ENCODE measurements around the gene SWT1.

- TF ChIP-seq MAFK (IDR thresholded peaks at IDR 0.05; ENCODE audit: low read depth, low read length) (no peak), CTCF (conservative IDR thresholded peaks at IDR 0.05; ENCODE audit: low read depth, low read length) (no peak), RCOR1 (IDR thresholded peaks at IDR 0.05; ENCODE audit: insufficient replicate concordance, low read length) (no peak), SMC3 (IDR thresholded peaks at IDR 0.05; ENCODE audit: low read depth, low read length) (no peak), BHLHE40 (IDR thresholded peaks at IDR 0.05; ENCODE audit: low read depth, low read length) (no peak), POLR2A (IDR thresholded peaks at IDR 0.05; ENCODE audit: low read depth, low read length) (no peak), MAZ (IDR thresholded peaks at IDR 0.05; ENCODE audit: borderline replicate concordance, low read depth, low read length) (no peak)
- TF ChIP-seq, protein P1, sequence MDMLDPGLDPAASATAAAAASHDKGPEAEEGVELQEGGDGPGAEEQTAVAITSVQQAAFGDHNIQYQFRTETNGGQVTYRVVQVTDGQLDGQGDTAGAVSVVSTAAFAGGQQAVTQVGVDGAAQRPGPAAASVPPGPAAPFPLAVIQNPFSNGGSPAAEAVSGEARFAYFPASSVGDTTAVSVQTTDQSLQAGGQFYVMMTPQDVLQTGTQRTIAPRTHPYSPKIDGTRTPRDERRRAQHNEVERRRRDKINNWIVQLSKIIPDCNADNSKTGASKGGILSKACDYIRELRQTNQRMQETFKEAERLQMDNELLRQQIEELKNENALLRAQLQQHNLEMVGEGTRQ (IDR thresholded peaks at IDR 0.05; ENCODE audit: low read depth, low read length): no peak
Observed at GRCh38 chr1:185193756-185194155, 36.8 kb downstream of the SWT1 start.

All from IMR-90 (cell line).